BE2C (cell line): ENCODE measurements around the gene AKAP6.
A peak's percentile ranks its signal among the peaks of the same experiment; 100 is the strongest.

ENCODE experiments used
- DNase-seq: peaks from one replicate; pipeline ENCODE4 v3.0.0-alpha.2; 2020
- H3K27me3 ChIP-seq: fragments of 250-450 bp; sonication (Bioruptor Pico); 2 replicates; pipeline ENCODE4 v1.5.1; 2020; ENCODE audit warnings: mild to moderate bottlenecking
- H3K36me3 ChIP-seq: fragments of 250-450 bp; sonication (Bioruptor Pico); 2 replicates; pipeline ENCODE4 v1.5.1; 2020; ENCODE audit warnings: mild to moderate bottlenecking
- H3K4me1 ChIP-seq: fragments of 250-450 bp; sonication (Bioruptor Pico); 2 replicates; pipeline ENCODE4 v1.5.1; 2020
- H3K4me3 ChIP-seq: 2 replicates; pipeline ENCODE4 v1.5.1; 2011; ENCODE audit warnings: low read depth, low read length
- H3K9me3 ChIP-seq: fragments of 250-450 bp; sonication (Bioruptor Pico); 2 replicates; pipeline ENCODE4 v1.5.1; 2020
- CTCF ChIP-seq: IDR thresholded peaks from 2 replicates; pipeline ENCODE4 v1.5.1; 2012; ENCODE audit warnings: mild to moderate bottlenecking, low read depth, low read length

The AKAP6 gene

GRCh38 chr14:32422440-32422839, 93.3 kb downstream of the AKAP6 start:
- no peak for DNase-seq
- Histone ChIP-seq H3K9me3 (no peaks in the 10 kb centered on the region; the same call in 1 of the 2 replicates), H3K27me3 (no peaks in the 10 kb centered on the region), H3K4me1 (peaks cover 30% of the 10 kb centered on the region), H3K36me3 (no peaks in the 10 kb centered on the region), H3K4me3 (no peak overlapping the region)
- TF ChIP-seq CTCF: no peak

GRCh38 chr14:32426028-32426427, 96.9 kb downstream of the AKAP6 start:
- Histone ChIP-seq H3K27me3 (no peaks in the 10 kb centered on the region), H3K4me3 (no peak overlapping the region; the same call in 1 of the 2 replicates), H3K9me3 (no peaks in the 10 kb centered on the region; the same call in 1 of the 2 replicates), H3K4me1 (peaks cover 27% of the 10 kb centered on the region), H3K36me3 (no peaks in the 10 kb centered on the region)
- no peak for TF ChIP-seq CTCF
- no peak for DNase-seq

DNA sequence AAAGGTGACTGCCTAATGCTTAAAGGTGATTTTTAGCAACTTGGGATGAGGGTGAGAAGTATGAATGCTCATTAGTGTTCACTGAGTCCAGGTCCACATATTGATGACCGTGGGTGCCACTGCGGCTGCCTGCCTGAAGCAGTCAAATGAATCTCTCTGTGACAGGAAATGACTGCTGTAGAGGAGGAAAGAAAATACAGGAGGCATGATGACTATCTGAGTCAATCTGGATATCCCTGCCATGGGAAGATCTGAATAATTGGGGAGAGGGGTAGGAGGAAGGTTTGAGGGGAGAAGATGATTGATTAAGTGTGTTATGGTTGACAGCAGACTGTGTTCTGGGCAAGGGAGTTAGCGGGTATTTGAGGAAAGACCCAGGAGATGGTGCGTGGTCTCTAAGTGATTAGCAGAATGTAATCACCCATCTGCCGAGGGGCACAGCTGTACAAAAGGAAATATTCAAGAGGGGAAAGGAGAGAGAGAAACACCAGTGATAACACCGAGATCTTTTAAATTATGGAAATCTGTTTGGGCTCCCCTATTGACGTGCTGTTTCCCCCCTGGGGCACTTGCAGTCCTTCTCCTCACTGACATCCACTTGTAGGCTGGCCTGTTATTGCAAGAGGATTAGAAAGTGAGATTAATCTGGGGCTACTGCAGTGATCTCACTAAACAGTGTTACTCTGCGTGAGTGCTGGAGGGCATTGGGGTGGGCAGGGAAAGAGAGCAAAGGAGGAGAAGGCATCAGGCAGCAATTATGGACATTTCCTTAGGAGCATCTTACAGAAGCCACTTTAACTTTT, 97.7 kb downstream of the AKAP6 start:
- Histone ChIP-seq H3K4me1 (peaks cover 27% of the 10 kb centered on the region), H3K36me3 (no peaks in the 10 kb centered on the region), H3K27me3 (no peaks in the 10 kb centered on the region), H3K9me3 (no peaks in the 10 kb centered on the region), H3K4me3 (peak overlapping the region; percentile 43)
- peak; percentile 72 for DNase-seq
- TF ChIP-seq CTCF: no peak

DNA sequence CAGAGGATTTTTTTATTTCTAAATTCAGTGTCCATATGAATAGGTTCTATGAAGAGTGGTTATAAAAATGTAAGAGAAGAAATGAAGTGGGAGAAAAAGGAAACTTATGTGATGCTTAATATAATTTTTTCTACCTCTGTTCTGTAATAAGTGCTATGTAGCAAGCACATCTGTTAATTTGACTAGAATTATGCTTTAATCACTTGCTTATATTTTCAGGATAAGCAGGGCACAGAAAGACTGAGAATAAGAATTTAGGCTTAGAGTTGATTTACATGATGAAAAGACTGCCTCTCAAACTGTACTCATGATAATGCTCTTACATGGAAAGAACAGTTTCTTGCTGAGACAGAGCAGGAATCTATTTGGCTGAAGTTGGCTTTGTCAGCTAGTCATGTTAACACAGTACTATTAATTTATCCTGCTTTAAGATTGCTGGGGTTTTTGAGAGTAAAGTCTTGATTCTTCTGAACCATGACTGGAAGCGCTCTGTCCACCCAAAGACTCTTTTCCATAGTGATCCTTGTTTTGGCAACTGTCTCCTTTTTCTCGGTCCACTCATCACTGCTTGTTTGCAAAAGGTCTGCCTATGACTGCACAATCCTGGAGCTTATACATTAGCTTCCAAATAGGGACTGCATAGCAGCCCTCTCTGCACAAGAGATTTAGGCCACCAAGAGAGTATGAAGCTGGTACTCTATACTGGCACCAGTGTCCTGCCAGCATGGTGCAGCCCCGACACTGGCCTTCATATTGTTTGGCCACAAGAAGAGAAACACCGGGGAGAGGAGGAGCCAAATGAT, 98.8 kb downstream of the AKAP6 start:
- no peak for TF ChIP-seq CTCF

DNA sequence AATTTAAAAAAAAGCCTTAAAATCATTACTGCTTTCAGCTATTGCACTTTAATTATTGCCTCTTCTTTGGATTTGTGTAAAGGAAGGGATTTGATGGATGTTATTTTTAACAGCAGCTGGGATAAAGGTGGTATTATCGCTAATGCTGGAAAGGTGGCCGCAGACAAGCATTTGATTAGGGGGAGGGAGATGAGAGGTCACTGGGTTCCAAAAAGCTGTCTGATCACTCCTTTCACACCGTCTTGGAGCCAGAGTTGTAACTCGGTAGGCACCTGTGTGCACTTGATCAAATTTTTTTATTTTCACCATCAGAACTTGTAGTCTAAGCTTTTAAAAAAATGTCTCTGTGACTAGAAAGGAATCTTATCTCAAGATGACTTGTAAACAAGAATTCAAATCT, 99.8 kb downstream of the AKAP6 start:
- no peak for TF ChIP-seq CTCF
- no peak for DNase-seq
- no peaks in the 10 kb centered on the region for H3K9me3 ChIP-seq
- peaks cover 27% of the 10 kb centered on the region for H3K4me1 ChIP-seq
- no peaks in the 10 kb centered on the region for H3K27me3 ChIP-seq
- H3K4me3 ChIP-seq: no peak overlapping the region
- no peaks in the 10 kb centered on the region for H3K36me3 ChIP-seq

More for the DNA sequence above, 98.8 kb downstream of the AKAP6 start:
- Histone ChIP-seq H3K36me3 (no peaks in the 10 kb centered on the region), H3K27me3 (no peaks in the 10 kb centered on the region), H3K4me3 (no peak overlapping the region), H3K9me3 (no peaks in the 10 kb centered on the region), H3K4me1 (peaks cover 27% of the 10 kb centered on the region)
- no peak for DNase-seq

DNA sequence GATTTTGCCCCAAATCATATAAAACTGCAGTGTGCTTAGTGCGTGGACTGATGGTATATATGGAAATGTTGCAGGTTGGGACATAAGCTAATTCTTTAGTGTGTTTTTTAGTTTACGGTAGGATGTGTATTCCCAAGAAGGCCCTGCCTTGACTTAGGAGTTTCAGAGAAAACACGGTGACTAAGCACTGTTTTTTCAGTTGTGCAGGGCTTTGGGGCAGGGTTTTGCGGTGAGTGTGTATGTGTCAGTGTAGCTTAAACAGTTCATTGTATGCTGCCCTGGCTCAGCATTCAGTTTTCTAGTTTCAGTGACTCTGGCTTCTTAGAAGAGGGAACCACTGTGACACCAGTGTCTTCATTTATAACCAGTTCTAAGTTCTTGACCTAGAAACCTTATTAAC, 101.2 kb downstream of the AKAP6 start:
- no peak for DNase-seq
- Histone ChIP-seq H3K36me3 (no peaks in the 10 kb centered on the region), H3K27me3 (no peaks in the 10 kb centered on the region), H3K4me3 (no peak overlapping the region), H3K4me1 (peaks cover 34% of the 10 kb centered on the region), H3K9me3 (no peaks in the 10 kb centered on the region)
- no peak for TF ChIP-seq CTCF
